Adrenal gland (tissue), 5 donors: ENCODE data around the gene ATP8A2.

Source experiments
- POLR2A ChIP-seq, 2 donors: fragments of 450-650 bp; IDR thresholded peaks; one replicate each; pipeline ENCODE4 v1.6.1; 2017; ENCODE audit warnings: antibody characterized with exemption in 2 of 2, mild to moderate bottlenecking in 2 of 2, moderate library complexity in 1 of 2
- TF ChIP-seq, protein P1 (sequence below), 6 experiments: fragments of 450-650 bp in 4 of 6; fragments of 200-600 bp in 2 of 6; sonication (generic) in 1 of 6; IDR thresholded peaks; 1 replicate in 5 of 6; 2 replicates in 1 of 6; pipeline versions ENCODE4 v1.5.1 to v1.8.0; 2016 to 2021; ENCODE audit warnings: antibody characterized with exemption in 6 of 6, mild to moderate bottlenecking in 2 of 6, moderate library complexity in 1 of 6
- donor health status: DM: no; HTN: no; CAD: no.

DNA sequence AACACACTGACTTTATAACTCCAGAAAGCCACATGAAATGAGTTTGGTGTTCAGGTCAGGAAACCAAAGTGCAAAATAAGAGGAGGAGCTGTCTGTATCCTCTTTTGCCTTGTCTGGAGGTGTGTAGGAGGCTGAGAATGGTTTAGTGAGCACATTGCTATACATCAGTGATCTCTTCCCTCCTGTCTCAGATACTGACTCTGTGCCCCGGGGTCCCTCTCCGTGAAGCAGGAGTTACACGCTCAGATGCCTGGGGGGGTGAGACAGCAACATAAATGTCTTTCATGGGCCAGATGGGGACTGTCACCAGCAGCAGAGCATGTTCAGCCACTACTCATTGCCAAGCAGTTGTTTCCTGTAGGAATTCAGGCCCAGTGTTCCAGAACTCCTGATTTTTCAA lies 285.4 kb downstream of the ATP8A2 start:
- TF ChIP-seq, protein P1, sequence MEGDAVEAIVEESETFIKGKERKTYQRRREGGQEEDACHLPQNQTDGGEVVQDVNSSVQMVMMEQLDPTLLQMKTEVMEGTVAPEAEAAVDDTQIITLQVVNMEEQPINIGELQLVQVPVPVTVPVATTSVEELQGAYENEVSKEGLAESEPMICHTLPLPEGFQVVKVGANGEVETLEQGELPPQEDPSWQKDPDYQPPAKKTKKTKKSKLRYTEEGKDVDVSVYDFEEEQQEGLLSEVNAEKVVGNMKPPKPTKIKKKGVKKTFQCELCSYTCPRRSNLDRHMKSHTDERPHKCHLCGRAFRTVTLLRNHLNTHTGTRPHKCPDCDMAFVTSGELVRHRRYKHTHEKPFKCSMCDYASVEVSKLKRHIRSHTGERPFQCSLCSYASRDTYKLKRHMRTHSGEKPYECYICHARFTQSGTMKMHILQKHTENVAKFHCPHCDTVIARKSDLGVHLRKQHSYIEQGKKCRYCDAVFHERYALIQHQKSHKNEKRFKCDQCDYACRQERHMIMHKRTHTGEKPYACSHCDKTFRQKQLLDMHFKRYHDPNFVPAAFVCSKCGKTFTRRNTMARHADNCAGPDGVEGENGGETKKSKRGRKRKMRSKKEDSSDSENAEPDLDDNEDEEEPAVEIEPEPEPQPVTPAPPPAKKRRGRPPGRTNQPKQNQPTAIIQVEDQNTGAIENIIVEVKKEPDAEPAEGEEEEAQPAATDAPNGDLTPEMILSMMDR (IDR thresholded peaks at IDR 0.05), result no peak
- TF ChIP-seq POLR2A (IDR thresholded peaks at IDR 0.05), result no peak
